OCI-M1 (cell line): ENCODE measurements around the gene PCMT1.
"Not testable (repeated sequence)": the region's sequence is repeated elsewhere in the genome, so short reads cannot be mapped to it uniquely, and the experiment has no call there.

ENCODE experiments used
- DNase-seq: peaks from one replicate; lab custom pipeline; 2025; lab: John Stamatoyannopoulos, UW

PCMT1 gene

GRCh38 chr6:149820506-149820905 is 71.0 kb downstream of the PCMT1 start:
- DNase-seq = no peak

- DNase-seq = no peak
These were observed 72.0 kb downstream of the PCMT1 start for GRCh38 chr6:149821492-149821891.

- DNase-seq = peak; percentile 29
These were observed 73.5 kb downstream of the PCMT1 start for GRCh38 chr6:149823013-149823412.

GRCh38 chr6:149825292-149825691 is 75.8 kb downstream of the PCMT1 start:
- no peak for DNase-seq

- DNase-seq = no peak
These were observed 81.3 kb downstream of the PCMT1 start for GRCh38 chr6:149830731-149831307.

- DNase-seq = no peak
These were observed 81.8 kb downstream of the PCMT1 start for GRCh38 chr6:149831308-149831820.

GRCh38 chr6:149833651-149834050 is 84.1 kb downstream of the PCMT1 start:
- no peak for DNase-seq

GRCh38 chr6:149834513-149835481 is 85.3 kb downstream of the PCMT1 start:
- peak; percentile 91 for DNase-seq

GRCh38 chr6:149840345-149841075 is 91.0 kb downstream of the PCMT1 start:
- peak; percentile 60 for DNase-seq

- no peak for DNase-seq
These were observed 92.8 kb downstream of the PCMT1 start for GRCh38 chr6:149842331-149842730.

- no peak for DNase-seq
These were observed 93.6 kb downstream of the PCMT1 start for GRCh38 chr6:149843051-149843633.

- DNase-seq = not testable (repeated sequence)
These were observed 94.5 kb downstream of the PCMT1 start for GRCh38 chr6:149844036-149844435.

- DNase-seq = no peak
These were observed 94.9 kb downstream of the PCMT1 start for GRCh38 chr6:149844480-149844879.

GRCh38 chr6:149845549-149845948 is 96.0 kb downstream of the PCMT1 start:
- DNase-seq = no peak

GRCh38 chr6:149846321-149846720 is 96.8 kb downstream of the PCMT1 start:
- DNase-seq = peak; percentile 27

- no peak for DNase-seq
These were observed 98.4 kb downstream of the PCMT1 start for GRCh38 chr6:149847939-149848267.

GRCh38 chr6:149848343-149848742 is 98.8 kb downstream of the PCMT1 start:
- not testable (repeated sequence) for DNase-seq

- no peak for DNase-seq
These were observed 102.0 kb downstream of the PCMT1 start for GRCh38 chr6:149851461-149852110.

- DNase-seq = peak; percentile 79
These were observed 102.6 kb downstream of the PCMT1 start for GRCh38 chr6:149852180-149852579.

- no peak for DNase-seq
These were observed 103.3 kb downstream of the PCMT1 start for GRCh38 chr6:149852881-149853280.

- not testable (repeated sequence) for DNase-seq
These were observed 104.5 kb downstream of the PCMT1 start for GRCh38 chr6:149854017-149854416.

- peak; percentile 8 for DNase-seq
These were observed 105.0 kb downstream of the PCMT1 start for GRCh38 chr6:149854532-149854931.
